HCEC 1CT (cell line): Measurements from ENCODE around the gene GLRA2.
A peak's percentile ranks its signal among the peaks of the same experiment; 100 is the strongest.

Experiments used
- DNase-seq: peaks from one replicate; pipeline ENCODE4 v3.0.0-alpha.2; 2017

GLRA2 gene

GRCh38 chrX:14717949-14718348, 188.6 kb downstream of the GLRA2 start:
- DNase-seq: no peak

GRCh38 chrX:14718403-14718802, 189.1 kb downstream of the GLRA2 start:
- no peak for DNase-seq

- DNase-seq: no peak
Measured at GRCh38 chrX:14729058-14729457, 199.7 kb downstream of the GLRA2 start.

GRCh38 chrX:14738643-14739042, 209.3 kb downstream of the GLRA2 start:
- no peak for DNase-seq

GRCh38 chrX:14753441-14753840, 224.1 kb downstream of the GLRA2 start:
- no peak for DNase-seq

GRCh38 chrX:14758029-14758491, 228.7 kb downstream of the GLRA2 start:
- no peak for DNase-seq

- no peak for DNase-seq
Measured at GRCh38 chrX:14775416-14775815, 246.1 kb downstream of the GLRA2 start.

- no peak for DNase-seq
Measured at GRCh38 chrX:14776901-14777300, 247.6 kb downstream of the GLRA2 start.

GRCh38 chrX:14777525-14777924, 248.2 kb downstream of the GLRA2 start:
- peak; percentile 22 for DNase-seq

- no peak for DNase-seq
Measured at GRCh38 chrX:14779580-14779979, 250.2 kb downstream of the GLRA2 start.
